Upper lobe of right lung (tissue), 1 donor: ENCODE results near the gene POLR1F. TPM values are rescaled to one million over a fixed set of nuclear protein-coding genes. Genes with fewer than 3 reads are reported as not detected.
"Not testable (repeated sequence)": the region's sequence is repeated elsewhere in the genome, so short reads cannot be mapped to it uniquely, and the experiment has no call there.

Source experiments
- ATAC-seq: fragments of 200-7000 bp; cut with Tn5 transposase; one replicate; pipeline ENCODE4 v1.9.1; 2020; ENCODE audit warnings: mild to moderate bottlenecking, moderate library complexity
- DNase-seq: peaks from one replicate; pipeline ENCODE4 v3.0.0-alpha.2; 2020
- H3K27ac ChIP-seq: fragments of 200-600 bp; one replicate; pipeline ENCODE4 v1.8.0; 2022
- H3K27me3 ChIP-seq: fragments of 200-600 bp; one replicate; pipeline ENCODE4 v1.8.0; 2022; ENCODE audit warnings: mild to moderate bottlenecking
- H3K36me3 ChIP-seq: fragments of 200-600 bp; one replicate; pipeline ENCODE4 v1.8.0; 2022
- H3K4me1 ChIP-seq: fragments of 200-600 bp; one replicate; pipeline ENCODE4 v1.8.0; 2022
- H3K4me3 ChIP-seq: fragments of 200-600 bp; one replicate; pipeline ENCODE4 v1.8.0; 2022; ENCODE audit warnings: mild to moderate bottlenecking
- H3K9me3 ChIP-seq: fragments of 200-600 bp; one replicate; pipeline ENCODE4 v1.8.0; 2022
- CTCF ChIP-seq: fragments of 200-600 bp; IDR thresholded peaks from one replicate; pipeline ENCODE4 v1.8.0; 2022; ENCODE audit warnings: antibody characterized with exemption
- intact Hi-C: fragments of 100-400 bp; cut with DNase I; formaldehyde crosslinking; loops from one replicate; pipeline ENCODE4 v1.11.0; 2022
- total RNA-seq: library from RNA; stranded (reverse); fragmentation: NEBNext Ultra II Directional; extraction: Animal tissue kit (Norgen Biotek cat#: 25700); gene quantifications from one replicate; pipeline ENCODE4 v1.2.1, GENCODE V29; 2021
- donor health status: DM: no; HTN: yes; CAD: no; lungs with severe emphysema.

The POLR1F gene
- total RNA-seq, 1 donor from 2014 or later: 11.5 TPM

DNA sequence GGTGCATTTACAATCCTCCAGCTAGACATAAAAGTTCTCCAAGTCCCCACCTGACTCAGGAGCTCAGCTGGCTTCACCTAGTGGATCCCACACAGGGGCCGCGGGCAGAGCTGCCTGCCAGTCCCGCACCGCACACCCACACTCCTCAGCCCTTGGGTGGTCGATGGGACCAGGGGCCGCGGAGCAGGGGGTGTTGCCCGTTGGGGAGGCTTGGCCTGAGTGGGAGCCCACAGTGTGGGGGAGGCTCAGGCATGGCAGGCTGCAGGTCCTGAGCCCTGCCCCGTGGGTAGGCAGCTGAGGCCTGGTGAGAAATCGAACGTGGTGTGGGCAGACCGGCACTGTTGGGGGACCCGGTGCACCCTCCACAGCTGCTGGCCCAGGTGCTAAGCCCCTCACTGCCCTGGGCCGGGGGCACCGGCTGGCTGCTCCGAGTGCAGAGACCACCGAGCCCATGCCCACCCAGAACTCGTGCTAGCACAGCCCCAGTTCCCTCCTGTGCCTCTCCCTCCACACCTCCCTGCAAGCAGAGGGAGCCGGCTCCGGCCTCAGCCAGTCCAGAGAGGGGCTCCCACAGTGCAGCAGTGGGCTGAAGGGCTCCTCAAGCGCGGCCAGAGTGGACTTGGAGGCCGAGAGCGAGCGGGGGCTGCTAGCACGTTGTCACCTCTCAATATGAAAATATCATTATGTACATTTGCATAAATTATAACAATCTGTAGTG is 16.6 kb downstream of the POLR1F start:
- DNase-seq (peak; percentile 56), ATAC-seq (no peak)
- no peak for TF ChIP-seq CTCF
- Histone ChIP-seq H3K27ac (no peak overlapping the region), H3K9me3 (no peaks in the 10 kb centered on the region), H3K36me3 (peaks cover 1% of the 10 kb centered on the region), H3K27me3 (no peaks in the 10 kb centered on the region), H3K4me1 (no peaks in the 10 kb centered on the region), H3K4me3 (no peak overlapping the region)
- intact Hi-C loops: no loop called here

DNA sequence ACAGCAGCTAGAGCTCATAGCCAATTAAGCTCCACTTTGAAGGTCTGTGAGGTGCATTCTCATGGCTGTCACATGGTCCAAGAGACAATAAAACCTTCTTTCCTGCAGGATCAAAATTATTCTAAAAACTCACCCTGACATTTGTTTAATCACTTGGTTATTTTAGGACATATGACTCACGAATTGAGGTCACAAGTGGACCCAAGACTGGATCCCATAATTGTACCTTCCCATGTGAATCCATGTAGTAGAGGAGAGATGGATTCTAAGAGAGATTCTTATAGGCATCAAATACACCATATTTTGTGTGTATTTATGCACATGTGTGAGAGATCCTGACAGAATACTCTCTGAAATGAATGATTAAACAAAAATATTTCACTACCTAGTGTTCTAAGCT is 18.1 kb downstream of the POLR1F start:
- H3K4me1 ChIP-seq: no peaks in the 10 kb centered on the region
- H3K9me3 ChIP-seq: no peaks in the 10 kb centered on the region
- no peak for TF ChIP-seq CTCF
- no peaks in the 10 kb centered on the region for H3K36me3 ChIP-seq
- DNase-seq (no peak), ATAC-seq (no peak)
- no peaks in the 10 kb centered on the region for H3K27me3 ChIP-seq
- intact Hi-C loops: no loop called here
- no peak overlapping the region for H3K4me3 ChIP-seq
- no peak overlapping the region for H3K27ac ChIP-seq

DNA sequence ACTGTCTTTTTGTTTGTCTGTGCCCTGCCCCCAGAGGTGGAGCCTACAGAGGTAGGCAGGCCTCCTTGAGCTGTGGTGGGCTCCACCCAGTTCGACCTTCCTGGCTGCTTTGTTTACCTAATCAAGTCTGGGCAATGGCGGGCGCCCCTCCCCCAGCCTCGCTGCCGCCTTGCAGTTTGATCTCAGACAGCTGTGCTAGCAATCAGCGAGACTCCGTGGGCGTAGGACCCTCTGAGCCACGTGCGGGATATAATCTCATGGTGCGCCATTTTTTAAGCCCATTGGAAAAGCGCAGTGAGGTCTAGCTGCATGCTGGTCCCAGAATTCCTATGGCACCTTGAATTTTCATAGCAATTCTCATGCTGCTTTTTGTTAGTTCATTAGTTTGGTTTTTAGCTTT is 19.7 kb downstream of the POLR1F start:
- H3K4me1 ChIP-seq, DNase-seq, H3K27me3 ChIP-seq, H3K27ac ChIP-seq, H3K9me3 ChIP-seq, intact Hi-C loops, H3K4me3 ChIP-seq, ATAC-seq, H3K36me3 ChIP-seq: not testable (repeated sequence)

DNA sequence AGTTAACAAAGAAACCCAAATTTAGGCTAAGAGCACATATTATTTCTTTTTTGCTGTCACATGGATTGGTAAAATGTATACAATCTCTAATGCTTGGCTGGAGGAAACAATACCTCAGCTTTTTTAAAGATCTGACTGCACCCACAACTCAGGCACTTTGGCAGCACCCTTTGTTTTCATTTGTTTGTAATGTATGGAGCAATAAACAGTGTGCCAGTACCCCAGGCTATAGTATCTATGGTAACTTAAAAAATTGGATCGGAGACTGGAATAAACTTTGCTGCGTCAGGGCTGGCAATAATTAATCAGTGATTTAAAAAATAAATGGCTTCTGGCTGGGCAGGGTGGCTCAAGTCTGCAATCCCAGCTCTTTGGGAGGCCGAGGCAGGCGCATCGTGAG is 27.2 kb downstream of the POLR1F start:
- no peak for TF ChIP-seq CTCF
- intact Hi-C loops: no loop called here
- ATAC-seq: no peak
- Histone ChIP-seq H3K27me3 (no peaks in the 10 kb centered on the region), H3K4me3 (no peak overlapping the region), H3K9me3 (no peaks in the 10 kb centered on the region), H3K4me1 (no peaks in the 10 kb centered on the region), H3K36me3 (no peaks in the 10 kb centered on the region), H3K27ac (no peak overlapping the region)
- no peak for DNase-seq

DNA sequence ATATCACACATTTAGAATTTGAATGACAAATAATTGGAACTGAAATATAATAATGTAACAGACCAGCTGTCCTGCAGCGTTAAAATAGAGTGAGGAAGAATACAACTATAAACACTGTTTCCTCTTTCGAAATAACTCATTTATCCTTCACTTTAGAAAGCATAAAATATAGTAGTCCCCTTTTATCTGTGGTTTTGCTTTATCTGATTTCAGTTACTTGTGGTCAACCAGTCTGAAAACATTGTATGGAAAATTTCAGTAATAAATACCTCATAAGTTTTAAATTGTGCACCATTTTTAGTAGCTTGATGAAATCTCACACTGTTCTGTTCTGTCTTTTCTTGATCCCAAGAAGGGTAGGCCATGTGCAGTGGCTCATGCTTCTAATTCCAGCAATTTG is 31.7 kb downstream of the POLR1F start:
- intact Hi-C loops: no loop called here
- Histone ChIP-seq H3K4me1 (no peaks in the 10 kb centered on the region), H3K9me3 (no peaks in the 10 kb centered on the region), H3K4me3 (no peak overlapping the region), H3K27ac (no peak overlapping the region), H3K36me3 (no peaks in the 10 kb centered on the region), H3K27me3 (no peaks in the 10 kb centered on the region)
- TF ChIP-seq CTCF: no peak
- ATAC-seq (no peak), DNase-seq (no peak)

DNA sequence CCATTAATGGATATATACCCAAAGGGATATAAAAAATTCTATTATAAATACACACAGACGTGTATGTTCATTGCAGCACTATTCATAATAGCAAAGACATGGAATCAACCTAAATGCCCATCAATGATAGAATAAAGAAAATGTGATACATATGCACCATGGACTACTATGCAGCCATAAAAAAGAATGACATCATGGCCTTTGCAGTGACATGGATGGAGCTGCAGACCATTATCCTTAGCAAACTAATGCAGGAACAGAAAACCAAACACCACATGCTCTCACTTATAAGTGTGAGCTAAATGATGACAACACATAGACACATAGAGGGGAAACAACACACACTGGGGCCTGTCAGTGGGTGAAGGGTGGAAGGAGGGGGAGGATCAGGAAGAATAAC is 33.0 kb downstream of the POLR1F start:
- intact Hi-C loops: no loop called here
- no peak overlapping the region for H3K4me3 ChIP-seq
- H3K4me1 ChIP-seq: no peaks in the 10 kb centered on the region
- no peaks in the 10 kb centered on the region for H3K36me3 ChIP-seq
- no peak for ATAC-seq
- no peak for TF ChIP-seq CTCF
- H3K9me3 ChIP-seq: no peaks in the 10 kb centered on the region
- no peaks in the 10 kb centered on the region for H3K27me3 ChIP-seq
- DNase-seq: no peak
- no peak overlapping the region for H3K27ac ChIP-seq
